Activated T-cell treated with anti-CD3 and anti-CD28 coated beads, Interleukin-2, amount 50 U/mL, for 24 hours (primary cell): ENCODE results near the gene LARP1.

ENCODE experiments used
- DNase-seq: peaks from one replicate; pipeline ENCODE4 v3.0.0-alpha.2; 2020
- H3K27ac Mint-ChIP-seq: 2 replicates; pipeline ENCODE4 v1.8.0; 2020; ENCODE audit warnings: mild to moderate bottlenecking, mixed read lengths
- H3K27me3 Mint-ChIP-seq: 2 replicates; pipeline ENCODE4 v1.8.0; 2020; ENCODE audit warnings: mixed read lengths
- H3K36me3 Mint-ChIP-seq: 2 replicates; pipeline ENCODE4 v1.8.0; 2020; ENCODE audit warnings: low read depth, mixed read lengths
- H3K4me1 Mint-ChIP-seq: 2 replicates; pipeline ENCODE4 v1.8.0; 2020; ENCODE audit warnings: low read depth, mixed read lengths
- H3K4me3 Mint-ChIP-seq: 2 replicates; pipeline ENCODE4 v1.8.0; 2020; ENCODE audit warnings: mild to moderate bottlenecking, moderate library complexity, mixed read lengths
- H3K9me3 Mint-ChIP-seq: 2 replicates; pipeline ENCODE4 v1.8.0; 2020; ENCODE audit warnings: mixed read lengths

The LARP1 gene

GRCh38 chr5:154764967-154765366 is 9.8 kb downstream of the LARP1 start:
- H3K27me3 Mint-ChIP-seq: no peaks in the 10 kb centered on the region
- no peaks in the 10 kb centered on the region for H3K9me3 Mint-ChIP-seq
- no peak for DNase-seq
- H3K4me3 Mint-ChIP-seq: no peak overlapping the region
- peaks cover 62% of the 10 kb centered on the region for H3K36me3 Mint-ChIP-seq
- H3K4me1 Mint-ChIP-seq: peaks cover 91% of the 10 kb centered on the region
- peak overlapping the region; percentile 29 for H3K27ac Mint-ChIP-seq

- no peak for DNase-seq
- H3K27ac Mint-ChIP-seq: peak overlapping the region; percentile 78
- no peak overlapping the region for H3K4me3 Mint-ChIP-seq
- peaks cover 63% of the 10 kb centered on the region for H3K36me3 Mint-ChIP-seq
- peaks cover 91% of the 10 kb centered on the region for H3K4me1 Mint-ChIP-seq
- H3K9me3 Mint-ChIP-seq: no peaks in the 10 kb centered on the region
- no peaks in the 10 kb centered on the region for H3K27me3 Mint-ChIP-seq
Measured at GRCh38 chr5:154765396-154765925, 10.3 kb downstream of the LARP1 start.

- H3K36me3 Mint-ChIP-seq: peaks cover 63% of the 10 kb centered on the region
- H3K4me1 Mint-ChIP-seq: peaks cover 91% of the 10 kb centered on the region
- no peaks in the 10 kb centered on the region for H3K9me3 Mint-ChIP-seq
- DNase-seq: no peak
- peak overlapping the region; percentile 78 for H3K27ac Mint-ChIP-seq
- peak overlapping the region; percentile 6 for H3K4me3 Mint-ChIP-seq
- H3K27me3 Mint-ChIP-seq: no peaks in the 10 kb centered on the region
Measured at GRCh38 chr5:154766558-154767281, 11.5 kb downstream of the LARP1 start.

- H3K9me3 Mint-ChIP-seq: no peaks in the 10 kb centered on the region
- no peaks in the 10 kb centered on the region for H3K27me3 Mint-ChIP-seq
- H3K27ac Mint-ChIP-seq: peak overlapping the region; percentile 78
- no peak for DNase-seq
- peaks cover 61% of the 10 kb centered on the region for H3K36me3 Mint-ChIP-seq
- peaks cover 87% of the 10 kb centered on the region for H3K4me1 Mint-ChIP-seq
- H3K4me3 Mint-ChIP-seq: no peak overlapping the region
Measured at GRCh38 chr5:154767576-154767975, 12.4 kb downstream of the LARP1 start.

GRCh38 chr5:154768207-154768606 is 13.0 kb downstream of the LARP1 start:
- H3K27ac Mint-ChIP-seq: peak overlapping the region; percentile 78
- no peak for DNase-seq
- no peak overlapping the region for H3K4me3 Mint-ChIP-seq
- no peaks in the 10 kb centered on the region for H3K9me3 Mint-ChIP-seq
- H3K36me3 Mint-ChIP-seq: peaks cover 64% of the 10 kb centered on the region
- no peaks in the 10 kb centered on the region for H3K27me3 Mint-ChIP-seq
- peaks cover 87% of the 10 kb centered on the region for H3K4me1 Mint-ChIP-seq

- Mint-ChIP-seq H3K4me1 (peaks cover 90% of the 10 kb centered on the region), H3K36me3 (peaks cover 74% of the 10 kb centered on the region), H3K4me3 (no peak overlapping the region), H3K27ac (peak overlapping the region; percentile 78), H3K27me3 (no peaks in the 10 kb centered on the region), H3K9me3 (no peaks in the 10 kb centered on the region)
- DNase-seq: no peak
Measured at GRCh38 chr5:154770111-154770510, 14.9 kb downstream of the LARP1 start.

GRCh38 chr5:154771383-154771901 is 16.3 kb downstream of the LARP1 start:
- peaks cover 77% of the 10 kb centered on the region for H3K36me3 Mint-ChIP-seq
- H3K27ac Mint-ChIP-seq: peak overlapping the region; percentile 77
- H3K9me3 Mint-ChIP-seq: no peaks in the 10 kb centered on the region
- H3K27me3 Mint-ChIP-seq: no peaks in the 10 kb centered on the region
- DNase-seq: no peak
- no peak overlapping the region for H3K4me3 Mint-ChIP-seq
- peaks cover 85% of the 10 kb centered on the region for H3K4me1 Mint-ChIP-seq

GRCh38 chr5:154773326-154773725 is 18.1 kb downstream of the LARP1 start:
- Mint-ChIP-seq H3K36me3 (peaks cover 71% of the 10 kb centered on the region), H3K4me1 (peaks cover 74% of the 10 kb centered on the region), H3K27me3 (no peaks in the 10 kb centered on the region), H3K27ac (peak overlapping the region; percentile 69), H3K9me3 (no peaks in the 10 kb centered on the region), H3K4me3 (no peak overlapping the region)
- DNase-seq: no peak

GRCh38 chr5:154776167-154776566 is 21.0 kb downstream of the LARP1 start:
- Mint-ChIP-seq H3K9me3 (no peaks in the 10 kb centered on the region), H3K36me3 (peaks cover 73% of the 10 kb centered on the region), H3K27me3 (no peaks in the 10 kb centered on the region), H3K27ac (peak overlapping the region; percentile 77), H3K4me3 (no peak overlapping the region), H3K4me1 (peaks cover 75% of the 10 kb centered on the region)
- no peak for DNase-seq

- peaks cover 81% of the 10 kb centered on the region for H3K4me1 Mint-ChIP-seq
- H3K27me3 Mint-ChIP-seq: no peaks in the 10 kb centered on the region
- no peak for DNase-seq
- H3K4me3 Mint-ChIP-seq: no peak overlapping the region
- peaks cover 67% of the 10 kb centered on the region for H3K36me3 Mint-ChIP-seq
- peak overlapping the region; percentile 71 for H3K27ac Mint-ChIP-seq
- no peaks in the 10 kb centered on the region for H3K9me3 Mint-ChIP-seq
Measured at GRCh38 chr5:154778534-154778933, 23.4 kb downstream of the LARP1 start.

GRCh38 chr5:154779105-154779504 is 23.9 kb downstream of the LARP1 start:
- Mint-ChIP-seq H3K36me3 (peaks cover 64% of the 10 kb centered on the region), H3K9me3 (no peaks in the 10 kb centered on the region), H3K4me3 (no peak overlapping the region), H3K27ac (peak overlapping the region; percentile 83), H3K27me3 (no peaks in the 10 kb centered on the region), H3K4me1 (peaks cover 81% of the 10 kb centered on the region)
- no peak for DNase-seq

GRCh38 chr5:154780128-154780527 is 25.0 kb downstream of the LARP1 start:
- peaks cover 81% of the 10 kb centered on the region for H3K4me1 Mint-ChIP-seq
- no peaks in the 10 kb centered on the region for H3K27me3 Mint-ChIP-seq
- H3K4me3 Mint-ChIP-seq: no peak overlapping the region
- H3K36me3 Mint-ChIP-seq: peaks cover 61% of the 10 kb centered on the region
- H3K27ac Mint-ChIP-seq: peak overlapping the region; percentile 83
- H3K9me3 Mint-ChIP-seq: no peaks in the 10 kb centered on the region
- no peak for DNase-seq

GRCh38 chr5:154782326-154782725 is 27.1 kb downstream of the LARP1 start:
- Mint-ChIP-seq H3K27me3 (no peaks in the 10 kb centered on the region), H3K9me3 (no peaks in the 10 kb centered on the region), H3K4me1 (peaks cover 90% of the 10 kb centered on the region), H3K4me3 (no peak overlapping the region), H3K27ac (peak overlapping the region; percentile 83), H3K36me3 (peaks cover 69% of the 10 kb centered on the region)
- no peak for DNase-seq

GRCh38 chr5:154782812-154783592 is 27.8 kb downstream of the LARP1 start:
- Mint-ChIP-seq H3K27ac (peak overlapping the region; percentile 83), H3K4me1 (peaks cover 94% of the 10 kb centered on the region), H3K9me3 (no peaks in the 10 kb centered on the region), H3K4me3 (no peak overlapping the region), H3K27me3 (no peaks in the 10 kb centered on the region), H3K36me3 (peaks cover 75% of the 10 kb centered on the region)
- DNase-seq: no peak
